IPS-18c (cell line): ENCODE measurements around the gene BUD13.
"Not testable (repeated sequence)": the region's sequence is repeated elsewhere in the genome, so short reads cannot be mapped to it uniquely, and the experiment has no call there.

Experiments used
- H3K4me3 ChIP-seq: 2 replicates; pipeline ENCODE4 v1.7.0; 2013; ENCODE audit warnings: low read depth, mild to moderate bottlenecking, low read length, moderate library complexity; ENCODE audit not compliant: insufficient read depth
- H3K9me3 ChIP-seq: one replicate; pipeline ENCODE4 v1.6.1; 2013; ENCODE audit warnings: mild to moderate bottlenecking, low read length, moderate library complexity; ENCODE audit not compliant: control insufficient read depth, insufficient read depth

BUD13 gene, protein sequence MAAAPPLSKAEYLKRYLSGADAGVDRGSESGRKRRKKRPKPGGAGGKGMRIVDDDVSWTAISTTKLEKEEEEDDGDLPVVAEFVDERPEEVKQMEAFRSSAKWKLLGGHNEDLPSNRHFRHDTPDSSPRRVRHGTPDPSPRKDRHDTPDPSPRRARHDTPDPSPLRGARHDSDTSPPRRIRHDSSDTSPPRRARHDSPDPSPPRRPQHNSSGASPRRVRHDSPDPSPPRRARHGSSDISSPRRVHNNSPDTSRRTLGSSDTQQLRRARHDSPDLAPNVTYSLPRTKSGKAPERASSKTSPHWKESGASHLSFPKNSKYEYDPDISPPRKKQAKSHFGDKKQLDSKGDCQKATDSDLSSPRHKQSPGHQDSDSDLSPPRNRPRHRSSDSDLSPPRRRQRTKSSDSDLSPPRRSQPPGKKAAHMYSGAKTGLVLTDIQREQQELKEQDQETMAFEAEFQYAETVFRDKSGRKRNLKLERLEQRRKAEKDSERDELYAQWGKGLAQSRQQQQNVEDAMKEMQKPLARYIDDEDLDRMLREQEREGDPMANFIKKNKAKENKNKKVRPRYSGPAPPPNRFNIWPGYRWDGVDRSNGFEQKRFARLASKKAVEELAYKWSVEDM

DNA sequence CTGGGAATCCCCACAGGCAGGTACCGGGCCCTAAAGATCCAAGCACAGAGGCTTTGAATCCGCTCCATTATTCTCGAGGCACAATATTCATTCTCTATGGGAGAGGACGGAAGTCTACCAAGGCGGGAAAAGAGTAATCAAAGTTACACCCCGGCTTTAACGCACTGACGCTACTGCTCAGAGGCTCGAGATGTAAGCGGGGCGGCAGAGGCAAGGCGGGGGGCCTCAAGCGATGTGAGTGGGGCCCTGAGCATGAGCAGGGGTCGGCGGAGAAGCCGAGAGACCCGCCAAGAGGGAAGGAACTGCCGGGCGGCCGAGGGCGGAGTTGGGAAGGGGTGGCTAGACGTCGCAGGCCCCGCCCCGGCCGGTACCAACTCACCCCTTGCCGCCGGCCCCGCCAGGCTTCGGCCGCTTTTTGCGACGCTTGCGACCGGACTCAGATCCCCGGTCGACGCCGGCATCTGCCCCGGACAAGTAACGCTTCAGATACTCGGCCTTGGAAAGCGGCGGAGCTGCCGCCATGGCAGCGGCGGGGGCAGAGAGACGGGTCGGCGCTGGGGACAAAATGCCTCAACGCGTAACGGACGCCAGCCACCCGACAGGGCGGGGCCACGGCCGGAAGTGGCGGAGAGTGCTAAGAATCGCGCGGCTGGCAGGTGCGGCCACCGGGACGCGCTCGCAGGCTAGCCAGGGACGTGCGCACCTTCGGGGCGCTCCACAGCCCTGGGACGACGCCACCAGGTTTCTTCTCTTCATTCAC, at the start of gene BUD13:
Gene BUD13, minus strand, starts transcription at position 545 of the 760 bp plus-strand sequence. Its CDS starts 23 bp downstream, at position 522.
- Histone ChIP-seq H3K9me3 (no peaks in the 10 kb centered on the region), H3K4me3 (peak within 1 kb of the TSS; percentile 93)

DNA sequence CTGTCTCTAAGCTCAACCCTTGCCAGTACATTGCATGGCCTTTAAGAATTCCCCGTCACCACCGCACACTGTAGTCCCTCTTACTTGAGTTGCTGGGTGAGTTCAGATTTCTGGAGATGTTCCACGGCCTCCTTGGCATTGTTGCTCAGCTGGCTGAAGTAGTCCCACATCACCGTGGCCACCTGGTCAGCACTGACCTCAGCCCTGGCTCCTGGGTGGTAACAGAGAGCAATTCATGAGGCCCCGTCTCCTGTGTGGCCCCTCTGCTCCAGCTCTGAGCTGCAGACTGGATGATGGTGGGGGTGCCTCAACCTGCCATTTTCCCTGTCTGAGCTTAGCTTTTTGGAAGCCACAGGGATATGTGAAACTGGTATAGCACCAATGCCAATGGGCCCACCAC, 49.8 kb upstream of the BUD13 start:
- Histone ChIP-seq H3K4me3 (no peak overlapping the region), H3K9me3 (no peaks in the 10 kb centered on the region)

DNA sequence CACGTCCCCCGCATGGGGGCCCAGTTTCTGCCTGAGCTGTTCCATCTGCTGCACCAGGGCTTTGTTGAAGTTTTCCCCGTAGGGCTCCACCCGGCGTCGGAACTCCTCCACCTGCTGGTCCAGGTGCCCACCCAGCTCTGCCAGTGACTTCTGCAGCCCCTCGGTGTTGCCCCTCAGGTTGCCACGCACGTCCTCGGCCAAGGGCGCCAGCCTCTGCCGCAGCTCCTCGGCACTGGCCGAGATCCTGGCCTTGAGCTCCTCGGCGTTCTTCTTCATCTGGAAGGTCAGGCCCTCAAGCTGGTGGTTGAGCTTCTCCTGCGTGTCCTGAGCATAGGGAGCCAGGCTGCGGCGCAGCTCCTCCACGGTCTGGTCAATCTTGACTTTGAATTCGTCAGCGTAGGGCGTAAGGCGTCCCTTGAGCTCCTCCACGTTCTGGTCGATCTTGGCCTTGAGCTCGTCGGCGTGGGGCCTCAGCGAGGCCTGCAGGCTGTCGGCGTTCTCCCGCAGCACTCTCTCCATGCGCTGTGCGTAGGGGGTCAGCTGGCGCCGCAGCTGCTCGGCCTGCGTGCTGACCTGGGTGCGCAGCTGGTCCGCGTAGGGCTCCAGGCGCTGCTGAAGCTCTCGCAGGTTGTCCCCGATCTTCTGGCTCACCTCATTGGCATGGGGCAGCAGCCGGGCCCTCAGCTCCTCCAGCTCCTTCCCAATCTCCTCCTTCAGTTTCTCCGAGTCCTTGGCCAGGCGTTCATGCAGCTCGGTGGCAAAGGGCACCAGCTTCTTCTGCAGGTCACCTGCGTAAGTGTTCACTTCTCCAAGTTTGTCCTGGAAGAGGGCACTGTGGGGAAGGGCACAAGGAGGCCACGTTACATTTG, 48.5 kb upstream of the BUD13 start:
- Histone ChIP-seq H3K4me3 (no peak overlapping the region), H3K9me3 (no peaks in the 10 kb centered on the region)

DNA sequence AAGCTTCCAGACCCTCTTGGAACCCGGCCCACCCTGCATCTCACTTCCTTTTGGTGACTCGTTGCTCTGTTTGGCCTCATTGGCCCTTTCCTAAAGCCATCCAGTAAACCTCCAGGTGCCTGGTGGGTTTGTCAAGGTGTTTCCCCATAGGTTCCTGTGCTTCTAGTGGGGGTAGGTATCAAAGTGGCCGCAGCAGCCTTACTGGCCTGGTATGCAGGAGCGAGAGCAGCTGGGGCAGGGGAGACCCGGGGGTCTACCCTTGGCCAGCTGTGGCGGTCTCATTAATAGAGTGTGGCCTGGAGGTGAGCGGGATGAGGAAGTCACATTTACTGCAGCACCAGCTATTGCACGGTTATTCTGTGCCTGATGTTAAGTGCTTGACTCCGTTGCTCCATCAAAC, 46.3 kb upstream of the BUD13 start:
- no peaks in the 10 kb centered on the region for H3K9me3 ChIP-seq
- no peak overlapping the region for H3K4me3 ChIP-seq

DNA sequence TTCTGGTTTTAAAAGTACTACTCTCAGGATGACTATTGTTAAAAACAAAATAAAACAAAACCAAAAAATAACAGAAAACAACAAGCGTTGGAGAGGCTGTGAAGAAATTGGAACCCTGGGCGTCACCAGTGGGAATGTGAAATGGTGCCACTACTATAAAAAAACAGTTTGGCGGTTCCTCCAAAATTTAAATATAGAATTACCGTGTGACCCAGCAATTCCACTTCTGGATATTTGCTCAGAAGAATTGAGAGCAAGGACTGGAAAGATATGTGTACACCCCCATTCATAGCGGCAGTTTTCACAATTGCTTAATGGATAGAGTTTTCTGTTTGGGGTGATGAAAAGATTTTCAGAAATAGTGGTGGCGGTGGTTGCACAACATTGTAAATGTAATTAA, 41.7 kb upstream of the BUD13 start:
- H3K9me3 ChIP-seq: no peaks in the 10 kb centered on the region
- H3K4me3 ChIP-seq: no peak overlapping the region

DNA sequence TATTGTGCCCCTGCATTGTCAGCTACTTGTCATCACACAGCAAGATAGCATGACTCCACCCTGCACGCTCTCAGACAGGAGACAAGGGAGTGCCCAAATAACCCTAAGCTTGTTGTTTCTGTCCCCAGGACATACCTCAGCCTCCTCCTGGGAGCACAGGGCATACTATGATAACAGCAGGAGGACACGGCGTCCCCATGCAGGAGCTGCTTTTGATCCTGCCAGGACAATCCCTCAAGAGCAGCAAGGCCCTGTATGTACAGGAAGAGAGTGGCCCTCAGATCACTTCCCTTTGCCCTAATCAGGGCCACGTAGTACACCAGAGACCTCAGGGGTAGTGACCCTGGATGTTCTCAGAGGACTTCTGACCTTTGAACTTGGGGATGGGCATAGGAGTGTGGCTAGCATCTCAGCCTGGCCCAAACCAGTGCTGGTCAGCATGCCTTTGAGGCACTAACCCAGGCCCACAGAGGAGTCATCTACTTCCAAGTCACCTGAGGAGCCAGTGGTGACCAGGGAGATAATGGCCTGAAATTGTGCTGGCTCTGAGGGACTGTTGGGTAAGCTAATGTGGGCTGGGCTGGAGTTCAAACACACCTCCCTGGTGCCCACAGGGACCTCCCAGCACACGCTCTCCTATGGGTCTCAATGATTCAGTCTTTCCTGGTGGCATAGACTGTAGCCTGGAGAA, 41.1 kb upstream of the BUD13 start:
- Histone ChIP-seq H3K9me3 (no peaks in the 10 kb centered on the region), H3K4me3 (no peak overlapping the region)

DNA sequence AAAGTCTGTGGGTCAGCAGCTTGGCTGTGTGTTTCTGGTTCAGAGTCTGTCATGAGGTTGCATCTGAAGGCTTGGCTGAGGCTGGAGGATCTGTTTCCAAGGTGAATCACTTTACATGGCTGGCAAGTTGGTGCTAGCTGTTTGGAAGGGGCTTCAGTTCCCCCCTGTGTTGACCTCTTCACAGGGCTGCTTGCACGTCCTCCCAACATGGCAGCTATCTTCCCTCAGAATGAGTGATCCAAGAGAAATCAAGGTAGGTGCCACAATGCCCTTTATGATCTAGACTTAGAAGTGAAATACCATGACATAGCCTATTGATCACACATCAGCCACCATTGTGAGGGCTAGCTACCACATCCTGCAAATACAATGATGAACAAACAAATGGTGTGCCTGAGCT, 40.4 kb upstream of the BUD13 start:
- Histone ChIP-seq H3K4me3 (no peak overlapping the region), H3K9me3 (no peaks in the 10 kb centered on the region)

DNA sequence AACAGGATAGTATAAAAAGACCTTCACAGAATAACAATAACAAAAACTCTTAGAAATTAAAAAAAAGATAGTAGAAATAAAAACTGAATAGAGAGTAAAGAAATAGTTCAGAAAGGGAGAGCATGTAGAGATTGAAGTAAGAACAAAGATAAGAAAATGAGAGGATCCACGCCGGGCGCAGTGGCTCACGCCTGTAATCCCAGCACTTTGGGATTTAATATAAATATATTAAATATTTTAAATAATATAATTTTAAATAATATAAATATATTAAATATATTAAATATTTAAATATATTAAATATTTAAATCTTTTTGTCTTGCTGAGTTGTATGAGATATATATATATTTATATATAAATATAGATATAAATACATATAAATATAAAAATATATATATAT, 39.3 kb upstream of the BUD13 start:
- peaks cover 4% of the 10 kb centered on the region for H3K9me3 ChIP-seq

DNA sequence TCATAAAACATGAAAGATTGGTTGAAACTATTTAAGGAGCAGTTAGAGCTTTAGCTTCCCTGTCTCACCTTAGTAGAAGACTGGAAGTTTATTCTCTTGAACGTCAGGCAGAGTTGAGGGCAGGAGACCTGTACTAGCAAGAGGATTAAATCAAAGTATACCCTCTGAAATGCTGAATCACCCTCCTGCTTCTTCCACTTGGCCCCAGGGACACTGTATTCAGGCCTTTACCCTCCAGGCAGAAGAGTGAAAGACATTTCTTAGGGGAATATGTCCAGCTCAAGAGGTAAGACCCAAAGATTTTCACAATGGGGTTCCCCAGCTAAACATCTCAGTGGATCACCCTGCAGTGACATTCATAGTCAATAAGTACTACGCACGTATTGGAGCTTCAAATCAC, 38.4 kb upstream of the BUD13 start:
- Histone ChIP-seq H3K9me3 (peaks cover 4% of the 10 kb centered on the region), H3K4me3 (no peak overlapping the region)

More for the DNA sequence above, 39.3 kb upstream of the BUD13 start:
- H3K4me3 ChIP-seq: no peak overlapping the region

DNA sequence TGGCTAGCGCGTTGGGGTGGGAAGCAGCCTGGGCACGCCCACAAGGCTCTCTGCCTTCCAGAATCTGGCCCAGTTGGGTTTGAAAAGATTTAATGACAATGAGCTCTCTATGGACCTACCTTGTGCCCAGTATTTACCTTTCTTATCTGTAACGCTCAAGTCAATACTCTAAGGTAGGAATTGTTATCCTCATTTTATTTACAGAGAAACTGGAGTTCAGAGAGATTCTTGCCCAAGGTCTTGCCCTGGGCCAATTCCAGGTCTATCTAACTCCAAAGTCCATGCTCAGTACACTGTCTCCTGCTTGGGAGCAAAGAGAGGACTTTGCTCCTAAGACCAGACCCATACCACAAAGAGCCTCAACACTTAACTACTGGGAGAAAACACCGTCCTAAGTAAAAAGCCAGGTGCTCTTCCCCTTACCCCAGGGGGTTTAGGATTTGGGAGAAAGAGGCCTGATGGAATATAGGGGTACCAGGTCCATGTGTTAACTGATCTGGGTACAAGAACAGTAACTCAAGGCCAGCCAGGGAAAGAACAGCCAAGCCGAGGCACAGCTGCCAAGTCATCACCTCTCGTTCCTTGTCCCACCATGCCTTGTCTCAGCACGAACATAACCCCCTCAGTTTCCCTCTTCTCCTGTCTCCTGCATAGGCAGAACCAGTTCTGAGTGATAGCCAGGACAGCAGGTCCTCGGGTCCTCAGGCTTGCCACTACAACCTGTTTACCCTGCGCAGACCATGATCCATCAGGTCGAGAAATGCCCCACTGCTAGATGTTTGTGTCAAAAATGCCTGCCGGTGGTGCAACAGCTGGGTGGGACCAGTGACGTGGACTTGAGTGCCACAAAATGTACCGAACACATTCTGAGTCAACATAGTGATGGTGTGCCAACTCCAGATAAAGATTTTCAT, 35.7 kb upstream of the BUD13 start:
- Histone ChIP-seq H3K9me3 (peaks cover 4% of the 10 kb centered on the region), H3K4me3 (no peak overlapping the region)

DNA sequence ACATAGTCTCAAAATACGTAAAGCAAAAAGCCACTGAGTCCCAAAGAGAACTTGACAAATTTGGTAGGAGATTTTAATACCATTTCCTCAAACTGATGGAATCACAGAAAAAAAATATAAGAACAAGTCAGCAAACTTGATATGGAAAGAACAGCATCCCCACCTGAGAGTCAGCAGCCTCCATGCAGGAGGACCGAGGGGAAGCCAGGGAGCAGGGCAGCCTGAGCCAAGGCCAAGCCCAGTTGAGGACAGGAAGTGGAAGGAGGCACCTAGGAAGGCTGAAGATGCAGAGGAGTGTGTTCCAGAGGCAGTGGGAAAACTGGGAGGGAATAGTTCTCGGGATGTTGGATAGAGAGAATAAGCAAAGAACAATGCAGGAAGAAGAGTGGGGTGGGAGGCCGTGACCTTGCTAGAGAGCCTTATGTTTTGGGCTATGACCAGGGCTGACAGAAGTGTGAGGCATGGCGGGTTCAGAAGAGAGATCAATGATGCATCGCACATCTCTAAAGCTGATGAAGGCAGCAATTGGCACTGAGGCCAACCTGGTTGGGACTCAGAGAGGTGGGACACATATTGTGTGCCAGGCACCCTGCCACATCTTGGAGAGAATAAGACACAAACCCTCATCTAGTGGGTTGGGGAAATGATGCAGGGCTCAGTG, 34.9 kb upstream of the BUD13 start:
- H3K9me3 ChIP-seq: peaks cover 4% of the 10 kb centered on the region
- no peak overlapping the region for H3K4me3 ChIP-seq

DNA sequence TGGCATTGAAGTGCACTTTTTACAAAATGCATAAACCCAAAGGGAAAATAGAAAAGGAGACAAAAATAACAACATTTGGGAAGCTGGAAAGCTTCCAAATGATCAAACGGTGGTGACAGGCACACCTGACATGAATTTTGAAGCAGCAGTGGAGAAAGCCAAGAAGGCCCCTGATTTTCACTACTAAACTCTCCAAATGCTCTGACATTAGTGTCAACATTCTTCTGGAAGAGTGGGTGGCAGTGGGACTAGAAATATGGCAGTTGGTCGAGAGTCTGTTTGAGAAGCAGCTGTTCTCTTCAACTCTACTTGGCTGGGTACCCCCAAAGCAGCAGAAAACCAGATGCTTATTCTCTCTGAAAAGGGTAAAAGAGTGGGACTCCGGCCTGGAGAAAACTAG, 31.2 kb upstream of the BUD13 start:
- Histone ChIP-seq H3K4me3 (no peak overlapping the region), H3K9me3 (peaks cover 4% of the 10 kb centered on the region)

DNA sequence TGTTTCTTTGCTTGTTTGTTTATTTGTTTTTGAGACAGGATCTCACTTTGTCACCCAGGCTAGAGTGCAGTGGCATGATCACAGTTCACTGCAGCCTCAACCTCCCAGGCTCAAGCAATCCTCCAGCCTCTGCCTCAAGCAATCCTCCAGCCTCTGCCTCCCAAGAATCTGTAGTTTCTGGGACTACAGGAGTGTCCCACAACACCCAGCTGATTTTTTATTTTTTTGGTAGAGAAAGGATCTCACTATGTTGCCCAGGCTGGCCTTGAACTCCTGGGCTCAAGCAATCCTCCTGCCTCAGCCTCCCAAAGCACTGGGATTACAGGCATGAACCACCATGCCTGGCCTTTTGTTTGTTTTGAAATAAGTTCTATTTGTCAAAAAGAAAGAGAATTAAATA, 28.9 kb upstream of the BUD13 start:
- not testable (repeated sequence) for H3K4me3 ChIP-seq, H3K9me3 ChIP-seq

DNA sequence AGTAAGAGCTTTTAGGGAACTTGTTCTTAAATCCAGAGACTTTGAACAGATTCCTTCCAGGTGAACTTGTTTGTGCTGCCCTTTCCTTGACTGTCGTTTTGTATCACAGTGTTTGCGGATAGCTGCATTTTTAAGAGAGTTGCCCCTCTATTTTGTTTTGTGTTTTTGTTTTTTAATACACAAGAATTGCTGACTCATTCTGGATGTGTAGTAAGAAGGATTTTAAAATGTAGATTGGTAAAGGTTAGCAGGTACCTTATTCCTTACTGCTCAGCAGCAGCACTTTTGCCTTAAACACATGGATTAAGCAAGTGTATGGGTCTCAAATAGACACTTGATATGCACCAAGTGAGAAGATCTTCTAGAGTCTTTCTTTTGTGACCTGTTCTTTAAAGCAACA, 27.8 kb upstream of the BUD13 start:
- Histone ChIP-seq H3K9me3 (no peaks in the 10 kb centered on the region), H3K4me3 (no peak overlapping the region)

DNA sequence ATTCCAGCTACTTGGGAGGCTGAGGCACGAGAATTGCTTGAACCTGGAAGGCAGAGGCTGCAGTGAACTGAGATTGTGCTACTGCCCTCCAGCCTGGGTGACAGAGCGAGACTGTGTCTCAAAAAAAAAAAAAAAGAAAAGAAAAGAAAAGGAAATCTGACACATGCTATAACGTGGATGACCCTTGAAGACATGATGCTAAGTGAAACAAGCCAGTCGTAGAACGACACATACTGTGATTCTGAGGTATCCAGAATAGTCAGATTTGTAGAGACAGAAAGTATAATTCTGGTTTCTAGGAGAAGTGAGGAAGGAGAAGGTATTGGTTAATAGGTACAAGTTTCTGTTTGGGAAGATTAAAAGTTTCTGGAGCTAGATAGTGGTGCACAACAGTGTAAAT, 25.6 kb upstream of the BUD13 start:
- H3K9me3 ChIP-seq: no peaks in the 10 kb centered on the region
- H3K4me3 ChIP-seq: no peak overlapping the region
